Keratinocyte (primary cell): Measurements from ENCODE around the gene NEURL4.

Source experiments
- EZH2 ChIP-seq: IDR thresholded peaks from one replicate; pipeline ENCODE4 v1.6.1; 2012; ENCODE audit warnings: inconsistent platforms, mild to moderate bottlenecking, low read length, moderate library complexity
- TF ChIP-seq, protein P1 (sequence below), 3 experiments: IDR thresholded peaks in 1 of 3; conservative IDR thresholded peaks in 1 of 3; optimal IDR thresholded peaks in 1 of 3; 2 replicates in 2 of 3; 3 replicates in 1 of 3; pipeline versions ENCODE3 to v1.5.1; 2011; ENCODE audit warnings: low read length in 3 of 3, mild to moderate bottlenecking in 3 of 3, moderate library complexity in 2 of 3, control low read depth in 1 of 3, inconsistent platforms in 1 of 3; ENCODE audit not compliant: insufficient read depth in 2 of 3; ENCODE audit errors: extremely low read depth in 1 of 3

DNA sequence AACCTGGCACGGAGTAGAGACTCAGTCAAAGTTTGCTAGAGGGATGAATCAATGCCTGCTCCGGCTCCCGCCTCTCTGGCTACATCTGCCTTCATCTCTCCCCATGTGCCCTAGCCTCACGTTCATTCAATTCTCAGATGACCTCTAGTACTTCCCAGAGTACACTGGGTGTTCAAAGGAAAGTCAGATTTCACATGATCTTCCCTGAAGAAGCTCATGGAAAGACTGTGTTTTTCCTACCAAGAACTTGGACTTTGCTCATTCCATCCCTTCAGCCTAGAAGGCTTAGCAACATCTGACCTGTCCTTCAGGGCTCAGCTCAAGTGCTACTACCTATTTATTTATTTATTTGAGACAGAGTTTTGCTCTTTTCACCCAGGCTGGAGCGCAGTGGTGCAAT is 40.7 kb upstream of the NEURL4 start:
- TF ChIP-seq, protein P1, sequence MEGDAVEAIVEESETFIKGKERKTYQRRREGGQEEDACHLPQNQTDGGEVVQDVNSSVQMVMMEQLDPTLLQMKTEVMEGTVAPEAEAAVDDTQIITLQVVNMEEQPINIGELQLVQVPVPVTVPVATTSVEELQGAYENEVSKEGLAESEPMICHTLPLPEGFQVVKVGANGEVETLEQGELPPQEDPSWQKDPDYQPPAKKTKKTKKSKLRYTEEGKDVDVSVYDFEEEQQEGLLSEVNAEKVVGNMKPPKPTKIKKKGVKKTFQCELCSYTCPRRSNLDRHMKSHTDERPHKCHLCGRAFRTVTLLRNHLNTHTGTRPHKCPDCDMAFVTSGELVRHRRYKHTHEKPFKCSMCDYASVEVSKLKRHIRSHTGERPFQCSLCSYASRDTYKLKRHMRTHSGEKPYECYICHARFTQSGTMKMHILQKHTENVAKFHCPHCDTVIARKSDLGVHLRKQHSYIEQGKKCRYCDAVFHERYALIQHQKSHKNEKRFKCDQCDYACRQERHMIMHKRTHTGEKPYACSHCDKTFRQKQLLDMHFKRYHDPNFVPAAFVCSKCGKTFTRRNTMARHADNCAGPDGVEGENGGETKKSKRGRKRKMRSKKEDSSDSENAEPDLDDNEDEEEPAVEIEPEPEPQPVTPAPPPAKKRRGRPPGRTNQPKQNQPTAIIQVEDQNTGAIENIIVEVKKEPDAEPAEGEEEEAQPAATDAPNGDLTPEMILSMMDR (optimal IDR thresholded peaks at IDR 0.05 in 1 of 3, IDR thresholded peaks at IDR 0.05 in 1 of 3, conservative IDR thresholded peaks at IDR 0.05 in 1 of 3; ENCODE audit: extremely low read depth in 1 of 3, insufficient read depth in 2 of 3, low read length in 3 of 3) = no peak
- TF ChIP-seq EZH2 = no peak
